Nucleus accumbens (tissue), 56 donors: Measurements from ENCODE around the gene LDLRAD3.

Experiments used
- DNase-seq, 56 donors: peaks; one replicate each; lab custom pipeline; 2025; lab: John Stamatoyannopoulos, UW

Gene LDLRAD3

DNA sequence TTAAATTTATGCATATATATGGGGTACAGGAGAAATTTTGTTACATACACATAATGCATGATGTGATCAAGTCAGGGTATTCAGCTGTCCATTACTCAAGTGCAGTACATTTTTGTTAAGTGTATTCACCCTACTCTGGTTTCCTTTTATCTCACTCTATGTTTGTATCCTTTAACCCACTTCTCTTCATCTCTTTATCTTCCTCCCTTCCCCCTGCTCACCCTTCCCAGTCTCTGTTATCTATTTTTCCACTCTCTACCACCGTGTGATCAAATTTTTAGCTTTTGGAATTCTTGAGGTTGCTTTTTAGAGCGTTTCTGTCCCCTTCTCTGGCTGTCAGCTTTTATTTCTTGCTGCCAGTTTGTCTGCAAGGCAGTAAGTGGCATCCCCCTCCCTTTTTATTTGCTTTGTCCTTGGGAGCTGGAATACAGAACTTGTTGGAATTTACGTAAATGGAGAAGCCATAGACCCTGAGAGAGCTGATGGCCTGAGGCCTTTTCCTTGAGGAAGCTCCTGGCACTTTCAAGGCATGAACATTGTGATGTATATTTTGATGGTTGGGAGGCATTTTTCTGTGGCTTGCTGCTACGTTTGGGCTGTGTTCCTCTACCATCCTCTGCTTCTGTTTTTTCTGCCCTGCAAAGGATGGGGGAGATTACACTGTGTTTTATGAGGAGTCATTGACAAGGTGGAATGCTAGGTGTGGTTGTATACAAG is 148.6 kb downstream of the LDLRAD3 start:
- DNase-seq = no peak

DNA sequence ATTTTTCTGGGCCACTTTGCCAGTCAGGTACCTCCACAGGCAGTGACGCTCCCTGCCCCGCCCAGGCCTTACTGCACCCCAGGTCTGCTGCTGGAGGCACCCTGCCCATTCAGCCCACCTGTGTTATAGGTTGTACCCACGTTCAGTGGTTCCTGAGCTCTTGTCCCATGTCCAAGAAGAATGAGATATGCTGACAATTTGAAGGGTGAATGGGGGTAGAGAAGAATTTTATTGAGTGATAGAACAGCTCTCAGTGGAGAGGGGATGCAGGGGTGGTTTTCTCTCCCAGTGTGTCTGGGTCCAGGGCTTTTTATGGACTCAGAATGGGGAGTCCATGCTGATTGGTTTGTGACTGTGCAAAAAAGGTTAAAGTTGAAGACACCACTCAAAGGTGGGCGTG is 149.7 kb downstream of the LDLRAD3 start:
- DNase-seq = no peak

DNA sequence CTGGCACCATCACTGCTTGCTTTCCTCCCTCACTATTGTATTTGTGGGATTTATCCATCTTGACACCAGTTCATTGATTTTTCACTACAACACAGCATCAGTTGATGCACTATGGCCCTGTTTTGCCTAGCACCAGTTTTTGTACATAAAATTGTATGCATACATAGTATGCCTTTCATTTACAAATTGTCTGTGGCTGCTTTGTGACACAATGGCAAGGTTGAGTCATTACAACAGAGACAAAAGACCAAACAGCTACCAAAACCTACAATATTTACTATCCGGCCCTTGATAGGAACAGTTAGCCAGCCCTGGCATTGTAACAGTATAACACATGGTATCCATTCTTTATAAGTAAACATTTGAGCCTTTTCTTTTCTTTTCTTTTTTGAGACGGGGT is 150.3 kb downstream of the LDLRAD3 start:
- DNase-seq = no peak

DNA sequence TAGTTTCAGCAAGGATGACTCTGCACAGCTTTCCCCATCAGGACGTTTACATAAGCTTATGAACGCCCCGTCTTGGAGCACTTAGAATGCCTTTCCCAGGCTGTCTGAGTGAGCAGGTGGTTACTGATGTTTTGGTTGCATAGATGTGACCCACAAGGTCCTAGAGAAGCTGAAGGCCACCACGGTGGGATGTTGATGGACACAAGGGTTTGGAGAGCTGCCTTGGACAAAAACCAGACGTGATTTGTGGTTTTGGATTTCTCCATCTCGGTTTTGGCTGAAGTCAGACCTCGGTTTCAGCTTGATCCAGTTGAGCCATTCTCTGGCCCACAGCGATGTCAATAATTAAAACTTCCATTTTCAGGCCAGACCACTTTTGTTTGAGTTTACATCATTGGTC is 151.9 kb downstream of the LDLRAD3 start:
- no peak for DNase-seq

DNA sequence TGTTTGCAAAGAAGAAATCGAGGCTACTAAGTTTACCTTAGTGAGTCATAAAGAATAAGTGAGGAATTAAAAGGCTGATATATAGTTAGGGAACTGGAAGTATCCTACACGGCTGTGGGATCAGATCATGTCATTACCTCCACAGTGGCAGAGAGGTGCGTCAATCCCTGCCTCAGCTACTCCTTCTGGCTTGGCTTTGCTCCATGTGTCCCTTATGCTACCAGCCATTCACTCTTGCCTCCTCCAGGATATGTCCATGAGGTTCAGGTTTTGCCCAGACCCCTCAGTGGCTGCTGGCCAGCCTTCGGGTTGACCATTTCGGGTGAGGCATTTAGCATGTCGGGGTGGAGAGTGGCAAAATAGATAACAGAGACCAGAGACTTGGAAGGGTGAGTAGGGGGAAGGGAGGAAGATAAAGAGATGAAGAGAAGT is 153.4 kb downstream of the LDLRAD3 start:
- DNase-seq = no peak

DNA sequence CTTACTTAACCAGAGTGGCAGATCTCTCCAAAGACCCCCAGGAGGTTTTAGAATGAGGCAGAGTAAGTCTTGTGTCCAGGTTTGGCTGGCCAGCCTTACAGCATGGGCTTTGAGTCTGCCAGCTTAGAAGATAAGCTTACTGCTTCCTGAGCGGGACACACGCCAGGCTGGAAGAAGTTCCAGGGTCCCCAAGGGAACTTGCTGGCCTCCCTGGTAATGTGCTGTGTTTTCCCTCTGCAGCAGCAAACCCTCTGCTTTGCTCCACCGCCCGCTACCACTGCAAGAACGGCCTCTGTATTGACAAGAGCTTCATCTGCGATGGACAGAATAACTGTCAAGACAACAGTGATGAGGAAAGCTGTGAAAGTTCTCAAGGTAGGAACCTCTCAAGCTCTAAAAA is 154.2 kb downstream of the LDLRAD3 start:
- peak in 1 of 56 donors; percentile 16 for DNase-seq

DNA sequence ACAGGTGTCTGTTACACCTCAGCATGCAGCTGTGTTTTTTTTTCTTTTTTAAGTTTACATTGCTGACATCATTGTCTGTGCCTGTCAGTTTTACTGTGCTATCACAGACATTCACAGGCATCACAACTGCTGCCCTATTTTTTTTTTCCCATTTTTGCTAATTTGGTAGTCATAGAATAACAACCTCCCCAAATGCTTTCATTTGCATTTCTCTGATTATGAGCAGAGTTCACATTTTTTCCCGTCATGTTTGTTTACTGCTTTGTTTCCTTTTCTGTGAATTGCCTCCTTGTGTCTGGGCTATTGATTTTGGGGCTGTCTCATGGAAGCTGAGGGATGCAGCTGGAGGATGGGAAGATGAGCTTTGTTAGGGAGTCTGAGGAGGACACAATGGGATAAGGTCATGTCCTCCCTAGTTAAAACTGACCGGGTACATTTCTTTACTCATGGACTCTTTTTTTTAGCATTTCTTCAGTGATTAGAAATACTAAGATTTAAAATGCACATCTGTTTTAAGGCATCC is 155.1 kb downstream of the LDLRAD3 start:
- DNase-seq = peak in 3 of 56 donors; percentile 16 to 25 (median 22)

DNA sequence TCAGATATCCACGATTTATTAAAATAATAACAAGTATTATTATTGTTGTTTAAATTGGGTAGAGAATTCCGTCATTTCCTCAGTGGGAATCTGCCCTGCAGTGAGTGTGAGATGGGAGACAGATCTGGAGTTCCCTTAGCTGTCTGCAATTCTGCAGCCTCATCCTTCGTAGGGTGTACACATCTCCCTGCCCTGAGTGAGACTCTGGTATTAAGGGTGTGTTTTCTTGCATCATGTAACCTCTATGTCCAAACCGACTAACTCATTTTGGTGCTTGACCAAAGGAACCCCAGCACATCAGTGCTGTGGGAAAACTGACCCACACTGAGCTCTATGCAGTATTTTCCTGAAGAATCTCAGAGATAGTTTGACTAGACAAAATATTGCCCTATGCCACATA is 157.6 kb downstream of the LDLRAD3 start:
- no peak for DNase-seq

DNA sequence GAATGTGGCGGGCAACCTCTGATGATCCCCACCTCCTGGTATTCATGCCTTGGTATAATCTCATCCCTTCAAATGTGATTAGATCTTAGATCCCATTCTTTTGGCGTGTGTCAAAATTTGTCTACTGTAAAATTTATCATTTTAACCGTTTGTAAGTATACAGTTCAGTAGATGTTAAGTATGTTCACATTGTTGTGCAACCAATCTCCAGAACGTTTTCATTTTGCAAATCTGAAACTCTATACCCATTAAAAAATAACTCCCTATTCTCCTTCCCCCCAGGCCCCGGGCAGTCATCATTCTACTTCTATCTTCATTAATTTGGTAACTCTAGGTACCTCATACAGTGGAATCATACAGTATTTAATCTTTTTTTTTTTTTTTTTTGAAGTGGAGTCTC is 159.0 kb downstream of the LDLRAD3 start:
- no peak for DNase-seq

DNA sequence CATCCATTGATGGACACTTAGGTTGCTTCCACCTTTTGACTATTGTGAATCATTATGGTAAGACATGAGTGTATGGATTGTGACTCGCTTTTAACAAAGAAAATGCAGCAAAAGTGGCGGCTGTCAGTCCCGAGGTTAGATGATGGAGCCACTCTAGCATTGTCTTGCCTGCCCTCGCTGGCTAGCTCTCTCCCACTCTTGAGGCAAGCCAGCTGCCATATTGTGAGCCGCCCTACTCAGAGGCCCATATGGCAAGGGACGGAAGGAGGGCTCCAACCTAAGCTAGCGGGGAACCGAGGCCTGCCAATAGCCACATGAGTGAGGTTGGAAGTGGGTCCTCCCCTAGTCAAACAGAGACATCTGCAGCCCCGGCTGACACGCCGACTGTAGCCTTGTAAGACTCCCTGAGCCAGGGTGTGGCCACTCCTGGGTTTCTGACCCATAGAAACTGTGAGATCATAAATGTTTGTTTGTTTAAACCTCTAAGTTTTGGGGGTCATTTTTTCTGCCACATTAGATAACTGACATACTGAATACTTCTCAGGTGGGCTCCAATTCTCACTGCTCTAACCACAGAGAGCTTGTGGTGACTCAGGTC is 160.2 kb downstream of the LDLRAD3 start:
- no peak for DNase-seq

DNA sequence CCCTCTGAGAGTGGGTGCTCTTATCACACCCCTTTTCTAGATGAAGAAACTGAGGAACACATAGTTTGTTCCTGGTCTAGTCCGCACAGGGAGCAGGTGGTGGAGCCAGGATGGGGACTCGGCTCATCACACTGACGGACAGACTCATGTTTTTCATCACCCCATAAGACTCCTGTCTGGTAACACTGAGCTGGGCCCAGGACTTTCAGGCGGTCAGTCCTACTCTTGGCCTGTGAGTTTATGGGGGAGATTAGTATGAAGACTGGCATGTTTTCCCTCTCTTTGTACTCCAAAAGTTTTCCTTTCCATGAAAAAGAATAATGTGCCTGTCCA is 160.8 kb downstream of the LDLRAD3 start:
- DNase-seq = no peak

DNA sequence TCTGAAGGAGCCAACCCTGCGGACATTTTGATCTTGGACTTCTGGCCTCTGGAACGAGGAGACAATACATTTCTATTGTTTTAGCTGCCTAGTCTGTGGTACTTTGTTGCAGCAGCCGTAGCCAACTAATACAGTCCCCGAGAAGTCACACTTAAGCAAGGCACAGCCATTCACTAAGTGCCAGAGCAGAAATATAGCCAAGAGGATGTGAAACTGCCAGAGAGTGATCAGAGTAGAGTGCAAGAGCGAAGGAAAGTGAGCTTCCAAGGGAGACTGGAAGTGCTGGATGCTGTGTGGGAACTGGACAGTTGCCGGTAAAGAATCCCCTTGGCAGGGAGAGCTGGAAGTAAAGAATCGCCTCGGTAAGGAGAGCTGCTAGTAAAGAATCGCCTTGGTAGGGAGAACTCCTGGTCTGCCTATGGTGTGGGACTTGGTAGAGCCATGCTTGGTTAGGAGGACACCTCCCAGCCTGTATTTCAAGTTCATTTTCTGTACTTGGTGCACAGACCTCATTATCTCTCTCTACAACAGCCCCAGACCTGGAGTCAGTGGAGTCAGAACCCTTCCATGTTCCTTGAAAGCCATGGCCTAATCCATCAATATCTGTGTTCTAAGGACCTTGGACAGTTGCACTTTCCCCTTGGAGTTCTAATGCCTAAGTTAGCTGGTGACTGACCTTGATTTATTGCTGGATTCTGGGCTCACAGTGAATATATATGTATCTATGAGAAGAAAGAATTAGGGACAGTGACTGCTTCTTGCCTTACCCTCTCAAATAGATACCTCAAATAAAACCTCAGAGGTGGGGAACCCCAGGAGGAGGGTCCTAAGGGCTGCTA is 162.1 kb downstream of the LDLRAD3 start:
- peak in 5 of 56 donors; percentile 4 to 42 (median 7) for DNase-seq

DNA sequence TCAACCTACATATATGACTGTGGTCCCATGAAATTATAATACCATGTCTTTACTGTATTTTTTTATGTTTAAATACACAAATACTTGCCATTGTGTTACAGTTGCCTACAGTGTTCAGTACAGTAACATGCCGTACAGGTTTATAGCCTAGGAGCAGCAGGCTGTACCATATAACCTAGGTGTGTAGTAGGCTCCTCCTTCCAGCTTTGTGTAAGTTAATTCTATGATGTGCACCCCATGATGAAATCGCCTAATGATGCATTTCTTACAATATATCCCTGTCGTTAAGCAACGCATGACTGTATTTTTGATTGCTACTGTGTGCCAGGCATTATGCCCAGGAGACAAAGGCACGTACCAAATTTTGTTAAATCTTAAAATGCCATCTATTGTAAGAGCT is 163.7 kb downstream of the LDLRAD3 start:
- DNase-seq = no peak

DNA sequence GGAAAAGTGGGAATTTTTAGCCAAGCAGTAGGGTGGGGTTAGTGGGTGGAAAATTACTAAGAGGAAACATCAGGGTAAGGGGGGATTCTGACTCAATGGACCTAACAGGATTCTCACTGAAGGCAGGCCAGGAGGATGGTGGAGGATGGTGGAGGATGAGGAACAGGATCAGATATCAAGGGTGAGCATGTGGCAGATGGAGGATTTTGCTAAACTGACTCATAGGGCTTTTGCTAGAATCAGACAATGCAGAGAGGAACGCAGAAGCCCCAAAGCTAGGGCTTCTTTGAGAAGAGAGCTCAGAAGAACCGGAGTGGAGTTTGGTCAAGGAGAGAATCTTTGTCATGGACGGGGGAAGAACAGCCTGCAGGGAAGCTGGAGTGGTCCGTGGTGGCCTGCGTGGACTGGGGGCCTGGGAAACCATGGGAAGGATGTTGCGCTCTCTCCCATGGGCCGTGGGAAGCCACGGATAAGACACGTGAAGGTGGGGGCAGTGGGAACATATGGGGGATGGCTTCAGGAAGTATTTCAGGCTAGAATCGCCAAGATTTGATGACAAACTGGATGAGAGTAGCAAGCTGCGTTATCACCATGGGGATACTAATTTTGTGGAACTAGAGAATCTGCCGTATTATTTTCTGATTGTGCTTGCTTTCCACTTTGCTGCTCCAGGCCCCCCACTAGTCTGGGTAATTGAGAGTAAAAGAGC is 165.2 kb downstream of the LDLRAD3 start:
- DNase-seq = no peak

DNA sequence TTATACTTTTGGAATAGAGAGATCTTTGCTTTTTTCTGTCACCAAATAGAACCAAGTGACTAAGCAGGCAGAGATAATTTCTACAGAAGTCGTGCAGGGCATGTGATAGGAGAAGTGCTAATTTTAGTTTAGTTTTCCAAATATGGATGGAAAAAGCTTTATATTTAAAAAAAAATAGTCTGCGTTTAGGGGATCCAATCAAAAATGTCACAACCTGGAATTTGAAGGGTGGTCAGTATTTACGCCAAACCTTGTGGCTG is 165.7 kb downstream of the LDLRAD3 start:
- no peak for DNase-seq

DNA sequence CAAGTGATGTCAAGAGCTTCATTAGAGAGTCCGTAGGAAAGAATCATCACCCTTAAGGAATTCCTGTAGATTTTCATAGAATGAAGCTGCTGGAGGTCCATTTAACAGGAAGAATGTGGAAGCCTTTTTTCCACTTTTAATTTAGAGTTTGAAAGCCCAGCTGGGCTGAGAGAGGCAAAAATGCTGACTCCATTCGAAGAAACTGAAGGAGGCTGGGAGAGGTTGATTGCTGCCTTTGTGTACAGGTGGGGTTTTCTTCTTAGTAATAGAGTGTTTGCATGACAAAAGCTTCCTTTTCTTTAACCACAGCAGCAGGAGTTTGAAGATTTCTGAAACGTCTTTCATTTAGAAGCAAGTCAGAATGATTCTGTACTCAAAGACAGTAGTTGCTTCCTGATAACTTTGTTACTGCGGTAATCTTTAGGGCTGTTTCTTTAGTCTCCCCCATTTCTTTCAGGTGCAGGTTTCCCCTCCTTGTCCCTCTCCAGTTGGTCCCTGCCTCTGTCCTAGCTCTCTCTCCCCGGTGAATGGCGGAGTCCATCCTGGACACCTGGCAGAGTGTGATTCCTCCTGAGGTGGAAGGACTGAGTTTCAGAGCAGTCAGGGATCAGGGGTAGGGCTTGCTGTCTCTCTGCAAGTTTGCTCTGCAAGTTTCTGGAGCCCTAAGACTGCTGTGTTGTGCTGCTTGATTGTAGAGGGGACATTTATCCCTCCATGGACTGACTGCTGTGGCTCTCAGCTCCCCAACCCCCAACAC is 166.2 kb downstream of the LDLRAD3 start:
- DNase-seq = no peak

DNA sequence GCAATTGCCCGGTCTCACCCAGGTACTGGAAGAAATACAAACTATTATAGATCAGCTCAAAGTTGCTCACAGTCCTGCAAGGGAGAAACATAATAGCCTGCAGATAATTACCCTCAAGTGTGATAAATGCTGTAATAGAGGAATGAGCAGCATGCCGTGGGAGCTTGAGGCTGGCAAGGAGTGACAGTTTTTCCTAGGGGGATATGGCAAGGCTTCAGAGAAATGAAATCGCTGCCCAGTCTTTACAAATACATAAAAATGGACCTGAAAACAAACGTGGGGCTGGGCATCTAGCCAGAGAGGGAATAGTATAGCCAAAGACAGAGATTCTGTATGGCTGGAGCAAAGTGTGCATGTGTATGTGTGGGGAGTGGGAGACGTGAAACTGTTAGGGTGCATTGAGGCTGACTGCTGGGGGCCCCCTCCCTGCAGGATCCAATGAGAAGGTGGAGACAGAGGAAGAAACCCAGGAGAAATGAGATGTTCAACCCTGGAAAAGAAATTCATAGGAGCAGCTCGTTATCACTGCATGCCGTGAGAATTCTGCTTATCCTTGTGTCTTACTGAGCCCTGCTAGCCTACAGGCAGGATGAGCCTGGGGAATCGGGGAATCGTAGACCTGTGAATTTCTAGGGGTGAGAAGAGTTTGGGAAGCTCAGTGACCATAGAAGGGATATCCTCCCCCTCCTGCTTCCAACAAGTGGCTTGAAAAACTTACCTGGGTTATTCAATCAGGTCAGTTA is 167.0 kb downstream of the LDLRAD3 start:
- DNase-seq = peak in 1 of 56 donors; percentile 14

DNA sequence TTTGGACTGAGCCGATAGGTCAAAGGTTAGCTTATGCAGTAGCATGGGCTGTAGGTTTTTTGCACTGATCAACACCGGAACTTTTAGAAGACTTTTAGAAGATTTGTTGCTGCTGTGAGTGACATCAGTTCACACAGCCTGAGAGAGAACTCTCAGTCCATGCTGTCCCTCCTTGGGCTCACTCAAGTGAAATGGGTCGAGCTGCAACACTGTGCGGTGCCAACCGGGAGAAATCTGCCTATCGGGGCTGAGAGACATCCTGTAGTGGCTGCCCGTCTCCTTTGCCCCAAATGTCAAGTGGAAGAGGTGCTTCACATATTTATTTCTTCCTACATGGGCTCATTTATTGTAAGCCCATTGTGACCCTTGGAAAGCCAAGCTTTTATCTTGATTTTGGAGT is 170.2 kb downstream of the LDLRAD3 start:
- no peak for DNase-seq

DNA sequence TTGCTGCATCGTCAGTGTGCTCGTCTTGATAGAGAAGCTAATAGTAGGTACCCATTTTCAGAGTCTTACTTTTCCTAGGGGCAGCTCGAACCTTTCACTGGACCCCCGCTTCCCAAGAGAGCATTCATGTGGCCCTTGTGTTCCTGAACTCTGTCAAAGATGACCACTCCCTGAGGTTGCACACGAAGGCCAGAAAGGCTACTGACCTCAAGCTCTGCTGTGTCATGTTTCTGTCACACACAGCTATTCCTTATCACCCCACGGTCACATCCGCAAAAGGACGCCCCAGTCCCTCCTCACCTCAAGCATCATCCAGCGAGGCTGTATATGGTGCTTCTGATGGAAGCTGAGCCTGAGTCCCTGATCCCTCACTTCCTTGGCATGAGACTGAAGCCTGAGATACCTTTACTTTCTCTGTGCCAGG is 171.5 kb downstream of the LDLRAD3 start:
- no peak for DNase-seq

DNA sequence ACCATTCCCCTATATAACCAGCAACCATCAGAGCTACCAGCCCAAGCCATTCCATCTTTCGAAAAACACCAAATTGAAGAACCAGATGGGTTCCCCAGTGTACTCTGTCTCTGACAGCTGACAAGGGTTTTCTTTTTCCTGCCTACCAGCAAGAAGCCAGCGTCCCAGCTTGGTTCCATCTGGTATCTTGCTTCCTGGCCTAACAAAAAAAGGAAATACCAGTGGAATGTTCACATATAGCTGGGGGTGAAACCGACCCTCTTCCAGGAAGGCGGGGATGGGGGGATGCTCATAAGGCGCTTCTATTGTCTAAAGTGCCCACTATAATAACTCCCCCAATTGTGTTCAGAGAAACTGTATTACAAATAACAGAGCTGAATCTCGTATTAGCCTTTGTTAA is 172.3 kb downstream of the LDLRAD3 start:
- DNase-seq = no peak
